PC-3 (cell line): ENCODE measurements around the gene CD300LD. TPM values are rescaled to one million over a fixed set of nuclear protein-coding genes. Genes with fewer than 3 reads are reported as not detected.

ENCODE experiments used
- ATAC-seq: fragments of 200-7000 bp; cut with Tn5 transposase; 2 replicates; pipeline ENCODE4 v1.9.1; 2020; ENCODE audit warnings: mild to moderate bottlenecking, moderate library complexity
- BruUV-seq: library from RNA; stranded (reverse); fragments of 400-500 nt; replicated peaks from 2 replicates; lab custom pipeline; 2021; lab: Mats Ljungman, UMichigan
- CTCF ChIA-PET: fragments of 300-600 bp; sonication (Branson Sonifier 250); formaldehyde crosslinking; loops from one replicate; lab custom pipeline; 2022; ENCODE audit warnings: antibody characterized with exemption; lab: Charles Lee
- POLR2A ChIA-PET: fragments of 300-600 bp; sonication (Branson Sonifier 250); formaldehyde crosslinking; loops from one replicate; lab custom pipeline; 2022; ENCODE audit warnings: antibody characterized with exemption; ENCODE audit not compliant: unreplicated experiment; lab: Charles Lee
- DNase-seq: peaks from one replicate; pipeline ENCODE4 v3.0.0-alpha.2; 2015
- H2AFZ ChIP-seq: fragments of 300-600 bp; sonication (generic); 2 replicates; pipeline ENCODE4 v1.6.0; 2016; ENCODE audit warnings: antibody characterized with exemption, low read length
- H3F3A ChIP-seq: fragments of 300-600 bp; sonication (generic); one replicate; pipeline ENCODE4 v1.6.0; 2017; ENCODE audit warnings: antibody characterized with exemption, low read length, control low read depth, mild to moderate bottlenecking; ENCODE audit not compliant: unreplicated experiment
- H3K27ac ChIP-seq: fragments of 300-600 bp; sonication (generic); 2 replicates; pipeline ENCODE4 v1.5.1; 2016; ENCODE audit warnings: mild to moderate bottlenecking, low read length
- H3K27me3 ChIP-seq: fragments of 300-600 bp; sonication (generic); 2 replicates; pipeline ENCODE4 v1.6.1; 2016; ENCODE audit warnings: low read length, mixed read lengths
- H3K36me3 ChIP-seq: fragments of 300-600 bp; sonication (generic); 2 replicates; pipeline ENCODE4 v1.6.1; 2016; ENCODE audit warnings: low read depth, mixed run types, low read length, mixed read lengths
- H3K4me1 ChIP-seq: fragments of 300-600 bp; sonication (generic); 2 replicates; pipeline ENCODE4 v1.5.1; 2016; ENCODE audit warnings: low read length; ENCODE audit not compliant: insufficient read depth
- H3K4me2 ChIP-seq: fragments of 300-600 bp; sonication (generic); 2 replicates; pipeline ENCODE4 v1.6.0; 2016; ENCODE audit warnings: low read length
- H3K4me3 ChIP-seq: fragments of 300-600 bp; sonication (generic); 2 replicates; pipeline ENCODE4 v1.5.1; 2016; ENCODE audit warnings: mild to moderate bottlenecking, low read length, mixed read lengths
- H3K79me2 ChIP-seq: fragments of 300-600 bp; sonication (generic); 2 replicates; pipeline ENCODE4 v1.6.1; 2017; ENCODE audit warnings: low read length, mixed read lengths
- H3K9ac ChIP-seq: fragments of 300-600 bp; sonication (generic); 2 replicates; pipeline ENCODE4 v1.6.0; 2016; ENCODE audit warnings: mild to moderate bottlenecking, low read length
- H3K9me2 ChIP-seq: fragments of 300-600 bp; sonication (generic); replicated peaks from 2 replicates; pipeline ENCODE4 v1.6.1; 2016; ENCODE audit warnings: mixed run types, low read length, mixed read lengths
- H3K9me3 ChIP-seq: fragments of 300-600 bp; sonication (generic); 2 replicates; pipeline ENCODE4 v1.6.1; 2016; ENCODE audit warnings: low read length, mixed read lengths
- H4K20me1 ChIP-seq: fragments of 300-600 bp; sonication (generic); 2 replicates; pipeline ENCODE4 v1.6.1; 2016; ENCODE audit warnings: low read length, mixed read lengths
- CTCF ChIP-seq: fragments of 300-600 bp; sonication (generic); conservative IDR thresholded peaks from 2 replicates; pipeline ENCODE4 v1.5.1; 2017; ENCODE audit warnings: antibody characterized with exemption, low read depth, mild to moderate bottlenecking, low read length
- EZH2 ChIP-seq: fragments of 300-600 bp; sonication (generic); IDR thresholded peaks from one replicate; pipeline ENCODE4 v1.6.1; 2017; ENCODE audit warnings: antibody characterized with exemption, mild to moderate bottlenecking, low read length; ENCODE audit not compliant: unreplicated experiment
- EZH2phosphoT487 ChIP-seq: fragments of 300-600 bp; sonication (generic); IDR thresholded peaks from 2 replicates; pipeline ENCODE4 v1.6.1; 2018; ENCODE audit warnings: mild to moderate bottlenecking, antibody characterized with exemption, low read length, borderline replicate concordance
- intact Hi-C: fragments of 100-400 bp; cut with micrococcal nuclease; formaldehyde crosslinking; loops from 2 replicates; pipeline ENCODE4 v1.9.0; 2023
- total RNA-seq: library from RNA; depleted of rRNA; stranded (reverse); fragments of >200 nt; gene quantifications from 2 replicates; pipeline ENCODE4 v1.2.3, GENCODE V29; 2014

The CD300LD gene
- total RNA-seq, 1 experiment from 2014 or later, result not detected

DNA sequence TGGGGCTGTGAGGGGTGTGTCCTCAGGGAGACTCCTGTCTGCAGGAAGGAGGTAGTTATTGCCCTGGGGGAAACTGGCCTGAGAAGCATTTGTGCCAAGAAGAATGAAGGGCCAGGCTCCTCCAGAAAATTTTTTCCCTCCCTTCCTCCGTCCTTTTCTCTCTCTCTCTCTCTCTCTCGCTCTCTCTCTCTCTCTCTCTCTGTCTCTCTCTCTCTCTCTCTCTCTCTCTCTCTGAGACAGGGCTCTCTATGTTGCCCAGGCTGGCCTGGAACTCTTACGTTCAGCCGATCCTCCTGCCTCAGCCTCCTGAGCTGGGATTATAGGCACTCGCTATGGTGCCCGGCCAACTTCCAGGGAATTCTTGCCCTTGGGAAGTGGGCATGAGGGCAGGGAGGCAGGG lies 20.0 kb upstream of the CD300LD start:
- no TSS peak for BruUV-seq
- ATAC-seq, result no peak
- CTCF ChIA-PET, result no interaction called here

DNA sequence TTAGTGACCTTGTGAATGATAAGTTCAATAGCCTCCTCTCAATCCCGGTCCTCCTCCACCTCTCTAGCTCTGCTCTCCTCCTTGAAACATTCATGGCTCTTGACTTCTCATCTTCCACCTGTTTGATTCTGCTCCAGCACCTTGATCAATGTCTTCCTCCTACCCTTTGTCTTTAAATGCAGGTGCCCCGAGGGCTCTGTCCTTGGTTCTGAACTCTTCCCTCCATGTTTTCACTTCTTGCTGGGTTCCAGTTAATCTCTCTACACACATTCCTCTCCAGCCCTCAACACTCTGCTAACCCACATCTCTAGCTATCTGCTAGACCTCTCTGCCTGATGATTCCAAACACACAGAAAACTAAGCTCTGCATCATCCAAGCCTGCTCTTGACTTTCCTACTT lies 18.0 kb upstream of the CD300LD start:
- no peaks in the 10 kb centered on the region for H3F3A ChIP-seq
- CTCF ChIA-PET, result no interaction called here
- H3K4me3 ChIP-seq, result no peak overlapping the region
- no peak for ATAC-seq
- POLR2A ChIA-PET, result no interaction called here
- H4K20me1 ChIP-seq, result no peaks in the 10 kb centered on the region
- H3K4me2 ChIP-seq, result no peak overlapping the region
- H3K9me2 ChIP-seq, result no peaks in the 10 kb centered on the region
- TF ChIP-seq EZH2 (no peak), EZH2phosphoT487 (no peak), CTCF (no peak)
- no peak overlapping the region for H3K27ac ChIP-seq
- H2AFZ ChIP-seq, result no peak overlapping the region
- H3K36me3 ChIP-seq, result no peaks in the 10 kb centered on the region
- DNase-seq, result peak; percentile 16
- peaks cover 7% of the 10 kb centered on the region for H3K4me1 ChIP-seq
- H3K79me2 ChIP-seq, result no peaks in the 10 kb centered on the region
- BruUV-seq, result no TSS peak
- intact Hi-C loops, result no loop called here
- H3K9me3 ChIP-seq, result no peaks in the 10 kb centered on the region
- no peak overlapping the region for H3K9ac ChIP-seq
- H3K27me3 ChIP-seq, result peaks cover 52% of the 10 kb centered on the region

More for the DNA sequence above, 20.0 kb upstream of the CD300LD start:
- no peak overlapping the region for H3K4me3 ChIP-seq
- H3K4me1 ChIP-seq, result no peaks in the 10 kb centered on the region
- H3K36me3 ChIP-seq, result no peaks in the 10 kb centered on the region
- intact Hi-C loops, result no loop called here
- TF ChIP-seq CTCF (no peak), EZH2 (no peak), EZH2phosphoT487 (no peak)
- H3K79me2 ChIP-seq, result no peaks in the 10 kb centered on the region
- H3K9me2 ChIP-seq, result no peaks in the 10 kb centered on the region
- no peak overlapping the region for H3K27ac ChIP-seq
- H3K27me3 ChIP-seq, result peaks cover 71% of the 10 kb centered on the region
- no peaks in the 10 kb centered on the region for H3F3A ChIP-seq
- H2AFZ ChIP-seq, result no peak overlapping the region
- no peaks in the 10 kb centered on the region for H4K20me1 ChIP-seq
- DNase-seq, result no peak
- H3K4me2 ChIP-seq, result no peak overlapping the region
- no peaks in the 10 kb centered on the region for H3K9me3 ChIP-seq
- POLR2A ChIA-PET, result no interaction called here
- H3K9ac ChIP-seq, result no peak overlapping the region

GRCh38 chr17:74608511-74608910 lies 16.4 kb upstream of the CD300LD start:
- no peak overlapping the region for H2AFZ ChIP-seq
- ATAC-seq (no peak), DNase-seq (no peak)
- POLR2A ChIA-PET, result no interaction called here
- no peak overlapping the region for H3K27ac ChIP-seq
- peaks cover 50% of the 10 kb centered on the region for H3K27me3 ChIP-seq
- H3F3A ChIP-seq, result no peaks in the 10 kb centered on the region
- no peaks in the 10 kb centered on the region for H3K9me2 ChIP-seq
- intact Hi-C loops, result no loop called here
- H3K4me1 ChIP-seq, result peaks cover 8% of the 10 kb centered on the region
- no peaks in the 10 kb centered on the region for H3K36me3 ChIP-seq
- no peak overlapping the region for H3K9ac ChIP-seq
- H3K4me3 ChIP-seq, result no peak overlapping the region
- H4K20me1 ChIP-seq, result no peaks in the 10 kb centered on the region
- CTCF ChIA-PET, result no interaction called here
- no TSS peak for BruUV-seq
- no peak for TF ChIP-seq EZH2
- TF ChIP-seq EZH2phosphoT487, result no peak
- TF ChIP-seq CTCF, result no peak
- H3K4me2 ChIP-seq, result no peak overlapping the region
- no peaks in the 10 kb centered on the region for H3K9me3 ChIP-seq
- H3K79me2 ChIP-seq, result no peaks in the 10 kb centered on the region
